CD4-positive, alpha-beta T cell treated with Interferon alpha-2 for 1 hour (primary cell): Measurements from ENCODE around the gene HDDC2.

ENCODE experiments used
- DNase-seq, 2 donors: peaks; one replicate each; pipeline ENCODE4 v3.0.0-alpha.2; 2020 to 2022

HDDC2 gene

DNA sequence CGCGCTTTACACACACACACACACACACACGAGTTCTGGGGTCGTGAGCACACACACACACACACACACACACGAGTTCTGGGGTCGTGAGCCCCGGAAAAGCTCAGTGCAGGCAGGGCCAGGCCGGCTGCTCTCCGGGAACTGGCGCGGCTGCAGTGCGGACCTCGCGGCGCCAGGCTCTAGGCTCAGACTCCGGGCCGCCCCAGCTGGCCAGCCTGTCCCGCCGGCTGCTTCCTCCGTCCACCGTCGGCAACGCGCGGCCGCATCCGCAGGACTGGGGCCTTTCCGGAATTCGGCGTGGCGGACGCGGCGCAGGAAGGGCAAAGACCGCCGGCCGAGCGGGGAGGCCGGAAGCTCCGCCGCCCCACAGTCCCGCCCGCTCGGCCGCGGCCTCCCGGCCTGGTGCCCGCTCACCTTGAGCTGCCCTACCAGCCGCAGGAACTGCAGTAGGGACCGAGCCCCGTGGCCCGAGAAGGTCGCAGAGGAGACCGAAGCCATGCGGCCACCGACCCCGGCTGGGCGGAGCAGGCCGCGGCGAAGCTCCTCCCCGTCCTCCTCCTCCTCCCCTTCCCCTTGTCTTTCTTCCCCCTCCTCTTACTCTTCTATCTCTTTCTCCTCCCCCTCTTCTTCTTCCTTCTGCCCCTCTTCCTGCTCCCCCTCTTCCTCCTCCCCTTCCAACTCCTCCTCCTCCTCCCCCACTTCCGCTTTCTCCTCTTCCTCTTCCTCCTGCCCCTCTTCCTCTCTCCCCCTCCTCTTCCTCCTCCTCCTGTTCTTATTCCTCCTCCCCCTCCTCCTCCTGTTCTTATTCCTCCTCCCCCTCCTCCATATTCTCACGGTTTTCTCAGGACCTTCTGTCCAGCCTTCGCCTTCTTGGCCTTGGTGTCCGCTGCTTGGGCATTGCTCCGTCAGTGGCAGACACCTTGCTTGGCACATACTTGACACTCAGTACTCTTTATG lies at the start of gene HDDC2:
TSS of gene HDDC2 (minus strand) at position 533 of the 957 bp plus-strand sequence. CDS start at position 498, 35 bp downstream.
- peak; percentile 36 to 54 for DNase-seq

DNA sequence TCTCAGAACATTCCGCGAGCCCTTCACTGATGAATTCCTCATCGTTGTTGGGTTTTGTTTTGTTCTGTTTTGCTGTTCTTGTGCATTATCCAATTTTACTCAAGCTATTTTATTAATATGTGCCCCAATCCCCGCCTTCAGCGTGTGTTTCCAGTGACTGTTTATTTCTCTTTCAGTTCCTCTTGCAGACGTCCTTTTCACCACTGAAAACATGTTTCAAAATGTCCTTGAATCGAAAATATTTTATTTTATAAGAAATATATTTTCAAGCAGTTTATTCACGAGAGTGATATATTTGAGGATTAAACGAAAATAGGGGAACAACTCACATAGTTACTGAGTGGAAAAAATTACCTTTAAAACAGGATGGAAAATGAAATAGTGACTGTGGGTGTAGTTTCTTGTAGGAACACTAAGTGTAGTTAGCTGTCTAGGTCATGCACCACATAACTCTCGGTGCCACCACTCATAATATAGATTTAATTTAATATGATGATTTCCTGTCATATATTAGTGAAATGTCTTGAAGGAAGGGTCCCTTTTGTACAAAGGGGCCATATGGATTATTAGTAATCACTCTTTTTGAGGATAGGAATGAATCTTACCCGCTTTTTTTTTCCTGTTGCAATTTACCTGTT lies 45.3 kb upstream of the HDDC2 start:
- DNase-seq: no peak

DNA sequence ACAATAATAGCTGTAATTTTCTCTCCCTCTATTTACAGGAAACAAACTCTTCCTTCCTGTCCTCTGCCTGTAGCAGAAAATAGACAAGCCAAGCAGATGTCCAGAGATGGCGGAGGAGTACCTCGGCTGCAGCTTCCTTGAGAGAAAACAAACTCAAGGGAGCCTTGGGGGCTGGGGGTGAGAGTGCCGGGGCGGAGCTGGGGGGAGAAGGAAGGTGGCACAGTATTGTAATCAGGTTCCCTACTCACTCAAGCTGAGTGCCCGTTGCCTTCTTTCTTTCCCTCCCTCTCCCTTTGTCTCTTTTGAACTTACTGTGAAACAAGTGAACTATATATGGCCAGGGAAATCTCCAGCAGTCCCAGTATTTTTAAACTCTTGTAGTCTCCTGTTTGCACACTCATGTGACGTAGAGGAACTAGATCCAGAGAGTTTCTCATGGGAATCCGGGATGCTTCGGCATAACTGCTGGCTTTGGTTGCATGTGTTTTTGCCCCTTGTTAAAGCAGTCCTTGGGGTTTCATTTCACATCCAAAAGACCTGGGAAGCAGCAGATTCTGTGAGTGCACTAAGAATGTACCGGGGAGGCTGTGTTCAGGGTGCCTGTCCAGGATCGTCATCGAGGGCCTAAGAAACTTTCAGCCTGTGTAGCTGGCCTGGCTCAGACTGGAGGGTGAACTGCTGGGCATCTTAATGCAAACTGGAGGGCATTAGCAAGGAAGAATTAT lies 44.6 kb upstream of the HDDC2 start:
- no peak for DNase-seq

DNA sequence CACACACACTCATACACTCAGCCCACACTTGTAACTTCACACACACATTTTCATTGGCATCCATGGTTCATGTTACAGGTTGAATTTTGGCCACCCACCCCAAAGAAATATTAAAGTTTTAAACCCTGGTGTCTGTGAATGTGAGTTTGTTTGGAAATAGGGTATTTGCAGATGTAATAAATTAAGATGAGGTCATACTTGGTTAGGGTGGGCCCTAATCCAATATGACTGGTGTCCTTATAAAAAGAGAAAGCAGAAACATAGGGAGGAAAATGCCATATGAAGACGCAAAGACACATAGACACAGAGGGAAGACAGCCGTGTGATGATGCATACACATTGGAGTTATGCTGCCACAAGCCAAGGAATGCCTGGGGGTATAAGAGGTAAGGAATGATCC lies 39.7 kb upstream of the HDDC2 start:
- no peak for DNase-seq

DNA sequence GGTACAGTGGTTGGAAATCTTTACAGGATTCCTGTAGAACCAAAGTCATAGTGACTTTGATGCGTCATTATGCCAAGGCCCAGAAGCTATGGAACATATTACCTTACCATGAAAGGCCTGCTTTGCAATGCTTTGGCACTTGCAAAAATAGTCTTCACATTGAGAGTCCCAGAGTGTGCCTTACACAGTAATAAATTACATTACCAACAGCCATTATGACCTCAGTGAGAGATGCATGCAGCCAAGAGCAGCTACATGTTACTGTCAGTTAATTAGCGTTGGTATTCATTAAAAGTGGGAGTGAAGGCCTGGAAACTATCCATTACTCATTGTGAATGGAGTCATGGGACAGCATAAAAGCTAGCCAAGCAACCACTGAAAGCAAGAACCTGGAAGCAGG lies 39.2 kb upstream of the HDDC2 start:
- no peak for DNase-seq

GRCh38 chr6:125340175-125340835 lies 38.5 kb upstream of the HDDC2 start:
- DNase-seq: no peak

DNA sequence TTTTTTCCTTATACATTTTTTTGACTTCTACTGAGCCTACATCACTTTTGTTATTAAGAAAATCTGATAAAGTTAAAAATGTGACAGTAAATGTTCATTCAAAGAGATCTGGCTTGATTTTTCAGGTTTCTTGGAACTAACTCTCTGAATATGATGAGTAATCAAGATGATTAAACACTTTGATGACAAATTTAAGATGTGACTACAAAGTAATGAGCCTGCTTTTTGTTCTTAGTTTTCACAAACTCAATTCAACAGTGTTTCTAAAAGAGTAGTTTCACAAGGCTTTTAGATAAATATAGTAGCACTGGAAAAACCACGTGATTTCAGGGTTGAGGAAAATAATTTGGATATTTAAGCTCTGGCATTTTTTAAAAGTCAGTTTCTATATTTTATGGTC lies 37.9 kb upstream of the HDDC2 start:
- DNase-seq: no peak

GRCh38 chr6:125338381-125338780 lies 36.6 kb upstream of the HDDC2 start:
- DNase-seq: no peak

DNA sequence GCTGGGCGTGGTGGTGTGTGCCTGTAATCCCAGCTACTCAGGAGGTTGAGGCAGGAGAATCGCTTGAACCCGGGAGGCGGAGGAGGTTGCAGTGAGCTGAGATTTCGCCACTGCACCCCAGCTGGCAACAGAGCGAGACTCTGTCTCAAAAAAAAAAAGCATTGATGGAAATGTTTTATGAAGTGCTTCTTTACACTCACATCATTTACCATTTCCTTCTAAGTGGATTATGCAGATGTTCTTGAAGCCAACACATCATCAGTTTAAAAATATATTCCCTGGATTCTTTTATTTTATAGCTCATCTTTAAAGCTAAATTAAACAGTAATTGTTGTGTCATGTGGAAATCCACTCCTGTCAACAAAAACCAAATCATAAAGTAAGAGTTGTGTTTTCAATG lies 35.9 kb upstream of the HDDC2 start:
- no peak for DNase-seq

DNA sequence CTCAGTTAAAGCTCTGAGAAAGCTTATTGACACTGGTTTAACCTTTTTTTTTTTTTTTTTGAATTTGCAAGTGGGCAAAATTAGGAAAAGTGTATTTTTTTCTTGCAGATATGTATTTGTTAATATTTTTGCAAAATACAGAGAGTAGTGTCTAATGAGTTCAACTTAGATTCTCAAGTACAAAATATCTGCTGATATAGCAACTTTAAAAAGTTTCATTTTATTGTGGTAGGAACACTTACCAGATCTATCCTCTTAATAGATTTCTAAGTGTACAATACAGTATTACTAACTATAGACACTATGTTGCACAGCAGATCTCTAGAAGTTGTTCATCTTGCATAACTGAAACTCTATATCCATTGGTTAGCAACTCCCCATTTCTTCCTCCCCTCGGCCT lies 30.9 kb upstream of the HDDC2 start:
- DNase-seq: no peak

DNA sequence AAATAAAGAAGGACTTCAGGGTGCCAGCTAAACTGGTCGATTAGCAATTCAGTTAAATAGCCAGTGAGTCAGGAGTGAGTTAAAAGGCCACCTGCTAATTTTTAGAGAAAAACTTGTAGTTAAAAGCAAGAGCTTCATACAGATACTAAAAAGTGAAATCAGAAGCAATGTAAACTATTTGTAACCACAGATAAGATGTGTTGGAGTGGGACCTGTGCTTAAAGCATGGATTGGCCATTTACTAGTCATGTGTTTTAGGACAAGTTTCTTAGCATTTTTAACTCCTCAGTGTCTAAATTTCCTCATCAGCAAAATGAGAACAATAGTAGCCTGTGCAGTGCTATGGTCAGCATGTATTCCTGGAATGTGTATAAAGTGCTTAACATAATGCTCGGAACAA lies 23.8 kb upstream of the HDDC2 start:
- no peak for DNase-seq

DNA sequence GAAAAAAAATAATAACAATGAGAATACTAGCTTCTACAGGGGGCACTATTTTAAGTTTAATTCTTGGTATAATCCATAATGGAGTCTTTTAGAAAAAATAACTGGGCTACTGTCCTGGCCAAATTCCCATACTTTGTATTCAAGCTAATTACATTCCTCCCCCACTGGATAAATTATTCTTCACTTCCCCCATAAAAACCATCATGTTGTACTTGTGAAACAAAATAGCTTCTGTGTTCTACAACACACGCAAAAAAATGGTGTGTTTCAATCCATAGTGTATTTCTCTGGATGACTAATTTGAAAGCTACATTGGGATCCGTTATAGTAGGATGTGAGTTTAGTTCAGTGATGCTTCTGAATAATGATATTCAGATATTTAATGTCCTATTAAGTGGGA lies 21.6 kb upstream of the HDDC2 start:
- no peak for DNase-seq

DNA sequence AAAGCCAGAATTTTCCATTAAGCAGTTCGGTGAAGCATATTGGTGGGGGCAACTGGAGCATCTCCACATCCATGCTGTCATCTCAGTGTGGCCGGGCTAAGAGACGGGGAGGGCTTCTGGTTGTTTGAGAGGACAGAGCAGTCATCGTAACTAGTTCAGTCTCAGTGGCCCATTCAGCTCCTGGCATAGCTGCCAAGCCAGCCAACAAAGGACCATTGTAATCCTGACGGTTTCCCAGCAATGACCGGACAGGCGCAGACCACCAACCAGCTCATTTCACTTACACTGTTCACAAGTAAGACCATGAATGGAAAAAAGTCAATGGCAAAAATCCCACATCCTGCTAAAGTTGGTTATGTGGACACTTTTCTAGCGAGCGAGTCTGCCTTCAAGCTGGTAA lies 14.9 kb upstream of the HDDC2 start:
- no peak for DNase-seq

GRCh38 chr6:125315548-125315947 lies 13.8 kb upstream of the HDDC2 start:
- DNase-seq: no peak

GRCh38 chr6:125314009-125314581 lies 12.3 kb upstream of the HDDC2 start:
- peak; percentile 48 to 57 for DNase-seq

DNA sequence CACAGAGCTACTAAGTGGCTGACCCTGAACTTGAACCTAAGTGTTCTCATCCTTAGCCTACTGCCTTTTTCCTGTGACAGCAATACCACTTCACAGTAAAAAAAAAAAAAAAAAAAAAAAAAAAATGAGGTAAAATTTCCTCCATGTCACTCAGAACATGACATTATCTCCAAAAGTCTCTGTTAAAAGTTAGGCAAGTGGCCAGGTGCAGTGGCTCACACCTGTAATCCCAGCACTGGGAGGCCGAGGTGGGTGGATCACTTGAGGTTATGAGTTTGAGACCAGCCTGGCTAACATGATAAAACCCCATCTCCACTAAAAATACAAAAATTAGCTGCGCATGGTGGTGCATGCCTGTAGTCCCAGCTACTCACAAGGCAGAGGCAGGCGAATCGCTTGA lies 11.2 kb upstream of the HDDC2 start:
- DNase-seq: no peak

GRCh38 chr6:125312478-125312877 lies 10.7 kb upstream of the HDDC2 start:
- no peak for DNase-seq

- peak; percentile 2 to 69 for DNase-seq
Measured at GRCh38 chr6:125310994-125311649, 9.4 kb upstream of the HDDC2 start.

DNA sequence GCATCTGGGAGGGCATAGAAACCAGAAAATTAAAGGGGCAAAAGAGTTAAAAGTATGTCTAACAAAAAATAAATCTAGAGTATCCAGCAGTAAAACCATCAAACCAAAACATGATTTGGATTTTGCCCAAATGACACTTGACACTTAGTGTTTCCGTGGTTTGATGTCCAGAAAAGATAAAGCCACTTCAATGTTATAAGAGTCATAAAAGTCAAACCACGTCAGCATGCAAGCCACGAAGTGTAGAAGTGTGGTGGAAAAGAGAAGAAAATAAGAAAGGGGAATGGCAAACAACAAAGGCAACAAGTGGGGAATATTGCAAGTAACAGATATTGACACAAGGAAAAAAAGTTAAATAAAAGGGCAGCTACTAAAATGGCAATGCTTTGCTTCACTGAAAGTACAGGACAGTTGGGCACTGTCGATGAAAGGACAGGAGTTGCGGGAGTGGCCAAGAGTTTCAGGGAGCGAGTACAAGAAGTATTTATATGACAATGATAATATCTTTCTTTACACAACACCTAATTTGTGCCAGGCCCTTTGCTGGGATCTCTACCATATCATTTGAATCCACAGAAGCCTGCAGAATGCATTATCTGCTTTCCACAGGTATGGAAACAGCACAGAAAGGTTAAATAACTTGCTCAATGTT lies 6.3 kb upstream of the HDDC2 start:
- DNase-seq: no peak

GRCh38 chr6:125307150-125307838 lies 5.5 kb upstream of the HDDC2 start:
- DNase-seq: no peak

- no peak for DNase-seq
Measured at GRCh38 chr6:125306756-125307149, 5.0 kb upstream of the HDDC2 start.
